Lung microvascular endothelial cell (primary cell): ENCODE measurements around the gene TEAD1. TPM values are rescaled to one million over a fixed set of nuclear protein-coding genes. Genes with fewer than 3 reads are reported as not detected.

Source experiments
- DNase-seq, 2 donors: peaks; one replicate each; pipeline versions ENCODE4 v3.0.0 to v3.0.0-alpha.2; 2010; ENCODE audit warnings: low read depth in 2 of 2
- total RNA-seq: library from RNA; depleted of rRNA; stranded (reverse); fragments of >200 nt; gene quantifications from 2 replicates; pipeline ENCODE4 v1.2.1, GENCODE V29; 2014

Gene TEAD1
- total RNA-seq, 1 donor from 2014 or later: 22.8 TPM

- no peak for DNase-seq
Observed at GRCh38 chr11:12786891-12787290, 112.7 kb downstream of the TEAD1 start.

- DNase-seq: peak; percentile 61 to 91
Observed at GRCh38 chr11:12787847-12788246, 113.6 kb downstream of the TEAD1 start.

GRCh38 chr11:12789054-12789453 lies 114.8 kb downstream of the TEAD1 start:
- DNase-seq: no peak

GRCh38 chr11:12789596-12790215 lies 115.5 kb downstream of the TEAD1 start:
- no peak for DNase-seq

DNA sequence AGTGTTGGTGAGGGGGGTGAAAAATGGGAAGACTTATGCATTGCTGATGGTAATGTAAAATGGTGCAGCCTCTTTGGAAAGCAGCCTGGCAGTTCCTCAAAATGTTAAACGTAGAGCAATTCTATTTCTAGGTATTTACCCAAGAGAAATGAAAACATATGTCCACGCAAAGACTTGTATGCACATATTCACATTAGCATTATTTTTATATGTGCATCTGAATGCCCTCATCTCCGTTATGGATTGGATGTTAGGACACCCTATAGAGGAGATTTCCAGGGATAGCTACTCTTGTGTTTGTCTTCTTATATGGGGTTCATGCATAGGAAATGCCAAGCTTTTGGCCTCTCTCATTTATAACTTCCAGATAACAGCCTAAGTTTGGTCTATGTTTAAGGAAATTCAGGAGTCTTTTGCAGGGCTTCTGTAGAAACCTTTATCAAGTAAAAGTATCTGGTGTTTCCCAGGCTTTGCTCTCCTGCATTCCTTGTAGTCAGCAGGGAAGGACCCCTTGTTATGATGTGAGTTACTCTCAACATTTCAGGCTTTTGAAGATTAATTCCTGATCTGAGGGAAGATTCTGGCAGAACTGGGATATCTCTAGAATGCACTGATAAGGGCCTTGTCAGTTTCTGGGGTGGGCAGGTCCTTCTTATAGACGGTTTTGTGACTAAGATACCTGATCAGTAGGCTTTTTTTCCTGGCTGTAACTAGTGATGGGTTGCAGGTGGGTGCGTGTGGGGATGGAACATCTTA lies 116.8 kb downstream of the TEAD1 start:
- DNase-seq: no peak

- no peak for DNase-seq
Observed at GRCh38 chr11:12792018-12792417, 117.8 kb downstream of the TEAD1 start.

GRCh38 chr11:12792590-12792989 lies 118.4 kb downstream of the TEAD1 start:
- no peak for DNase-seq

DNA sequence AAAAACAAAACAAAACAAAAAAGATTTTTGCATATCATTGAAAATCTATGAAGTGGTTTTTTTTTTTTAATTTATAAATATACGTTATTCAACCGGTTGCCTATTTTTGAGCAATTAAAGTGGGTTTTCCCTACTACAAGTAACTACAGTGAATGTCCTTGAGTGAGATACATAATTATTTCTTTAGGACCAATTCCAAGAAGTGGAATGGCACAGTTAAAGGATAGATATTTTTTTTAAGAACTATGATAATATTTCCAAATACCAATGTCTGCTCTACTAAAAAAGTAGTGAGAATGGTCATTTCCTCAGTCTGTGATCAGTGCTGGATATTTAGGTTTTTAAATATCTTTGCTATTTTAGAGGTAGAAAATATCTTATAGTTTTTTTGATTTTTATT lies 118.8 kb downstream of the TEAD1 start:
- no peak for DNase-seq

- no peak for DNase-seq
Observed at GRCh38 chr11:12793506-12793905, 119.3 kb downstream of the TEAD1 start.

DNA sequence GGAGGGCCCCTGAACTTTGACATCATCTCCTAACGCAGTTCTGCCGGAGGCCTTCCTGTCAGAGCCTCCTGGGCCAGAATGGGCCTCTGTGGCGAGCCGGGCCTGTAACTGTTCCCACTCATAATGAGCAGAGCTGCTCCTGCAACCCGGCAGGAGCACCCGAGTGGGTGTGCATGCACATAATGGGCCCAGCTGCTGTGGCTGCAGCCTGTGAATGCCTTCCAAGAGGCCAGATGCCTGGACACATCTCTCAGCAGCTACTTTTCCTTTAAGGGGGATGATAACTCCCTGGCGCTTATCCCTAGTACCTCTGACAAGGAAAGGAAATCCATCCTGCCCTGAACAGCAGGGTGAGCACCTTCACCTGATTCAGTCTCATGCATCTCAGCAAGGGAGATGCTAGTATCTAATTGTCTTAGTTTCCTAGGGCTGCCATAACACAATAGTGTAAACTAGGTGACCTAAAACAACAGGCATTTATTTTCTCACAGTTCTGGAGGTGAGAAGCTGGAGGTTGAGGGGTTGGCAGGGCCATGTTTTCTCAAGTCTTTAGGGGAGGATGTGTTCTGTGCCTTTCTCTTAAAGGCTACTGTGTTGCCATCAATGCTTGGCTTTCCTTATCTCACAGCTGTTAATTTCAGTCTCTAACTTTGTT lies 120.5 kb downstream of the TEAD1 start:
- no peak for DNase-seq

GRCh38 chr11:12797996-12798395 lies 123.8 kb downstream of the TEAD1 start:
- DNase-seq: peak in 1 of 2 donors; percentile 47

GRCh38 chr11:12798609-12799011 lies 124.4 kb downstream of the TEAD1 start:
- no peak for DNase-seq

- peak in 1 of 2 donors; percentile 38 for DNase-seq
Observed at GRCh38 chr11:12799334-12799835, 125.2 kb downstream of the TEAD1 start.

DNA sequence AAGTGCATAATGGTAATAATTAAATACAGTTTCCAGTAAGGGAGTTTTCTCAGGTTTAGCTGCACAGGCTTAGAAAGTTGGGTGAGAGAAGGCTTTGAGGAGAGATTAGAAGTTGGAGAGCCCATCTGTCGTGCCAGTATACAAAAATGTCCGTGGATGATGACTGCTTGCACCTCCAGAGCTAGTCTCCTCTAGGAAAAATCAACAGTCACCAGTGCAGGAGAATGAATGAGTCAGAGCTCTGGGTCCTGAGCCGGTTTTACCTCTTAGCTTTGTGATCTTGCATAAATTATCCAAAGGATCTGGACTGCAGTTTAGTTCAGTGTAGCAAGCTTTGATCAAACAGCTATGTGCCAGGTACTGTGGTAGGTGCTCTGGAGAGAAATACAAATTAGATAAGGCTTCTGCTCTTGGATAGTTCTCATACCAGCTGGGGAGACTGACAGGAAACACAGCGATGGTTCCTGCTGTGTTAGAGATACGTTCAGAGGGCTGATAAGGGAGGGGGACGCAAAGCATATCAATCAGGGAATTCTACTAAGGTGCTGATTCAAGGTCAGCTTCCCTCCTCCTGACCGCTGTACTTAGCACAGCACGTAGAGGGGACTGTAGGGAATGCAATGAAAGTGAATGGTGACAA lies 125.9 kb downstream of the TEAD1 start:
- DNase-seq: peak; percentile 67 to 73

DNA sequence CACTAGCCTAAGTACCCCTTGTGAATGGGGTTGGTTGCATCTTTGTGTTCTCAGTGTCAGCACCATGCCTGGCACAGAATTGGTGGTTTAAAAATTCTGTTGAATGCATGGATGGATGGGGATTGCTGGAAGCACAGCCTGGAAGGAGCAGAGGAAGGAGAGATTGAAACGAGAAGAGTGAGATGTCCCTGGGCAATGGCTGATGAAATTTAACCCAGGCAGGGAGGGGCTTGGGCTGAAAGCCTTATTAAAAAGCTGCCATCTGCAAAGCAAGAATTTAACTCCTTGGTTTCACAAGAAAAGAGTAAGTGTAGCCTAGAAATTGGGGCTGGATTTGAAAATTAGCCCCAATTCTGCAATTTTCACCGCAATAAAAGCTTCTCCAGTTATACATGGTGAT lies 126.7 kb downstream of the TEAD1 start:
- DNase-seq: no peak

DNA sequence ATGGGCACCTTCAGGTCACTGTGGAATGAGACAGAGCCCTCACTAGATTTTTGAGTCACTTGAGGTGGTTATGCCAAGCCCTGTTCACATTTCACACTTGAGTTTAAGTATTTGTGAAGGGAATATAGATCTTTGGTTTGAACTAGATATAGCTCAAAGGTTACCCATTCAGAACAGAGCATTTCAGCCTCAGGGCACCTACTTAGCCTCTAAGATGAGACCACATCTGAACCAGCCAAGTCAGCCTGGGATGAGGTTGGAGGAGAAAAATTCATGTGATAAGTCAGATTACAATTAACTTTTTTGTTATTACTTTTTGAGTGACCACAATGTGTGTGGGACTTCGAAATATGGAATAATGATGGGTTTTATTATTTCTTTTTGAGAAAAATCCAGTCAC lies 127.8 kb downstream of the TEAD1 start:
- DNase-seq: no peak

DNA sequence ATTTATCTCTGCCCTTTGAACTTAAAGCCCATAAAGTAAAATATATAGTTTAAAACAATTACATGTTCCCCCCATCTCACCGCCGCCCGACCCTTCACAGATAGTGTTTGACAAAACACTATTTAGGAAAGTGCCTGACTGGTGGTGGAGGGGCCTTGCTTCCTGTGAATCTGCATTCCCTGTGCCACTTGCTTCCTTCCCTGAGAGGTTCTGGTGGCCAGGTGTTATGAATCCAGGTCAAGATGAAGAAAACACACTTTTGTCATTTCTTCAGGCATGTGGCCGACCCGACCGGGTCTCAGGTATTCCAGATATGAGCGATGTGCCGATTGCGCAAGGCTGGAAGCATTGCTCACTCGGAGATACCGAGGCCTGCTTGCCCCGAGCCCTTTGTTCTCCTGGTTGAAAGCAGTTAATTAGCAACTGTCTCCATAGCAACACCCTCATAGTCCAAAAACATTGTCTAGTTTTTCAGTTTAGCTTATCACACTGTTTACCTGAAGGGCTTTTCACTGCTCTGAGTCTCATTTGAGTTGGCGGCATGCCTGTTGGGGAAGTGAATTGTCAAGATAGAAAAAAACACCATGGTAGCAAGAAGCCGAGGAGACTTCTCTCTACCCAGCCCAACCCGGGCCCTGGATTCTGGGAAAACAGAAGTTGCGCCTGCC lies 128.3 kb downstream of the TEAD1 start:
- peak; percentile 93 to 98 for DNase-seq

DNA sequence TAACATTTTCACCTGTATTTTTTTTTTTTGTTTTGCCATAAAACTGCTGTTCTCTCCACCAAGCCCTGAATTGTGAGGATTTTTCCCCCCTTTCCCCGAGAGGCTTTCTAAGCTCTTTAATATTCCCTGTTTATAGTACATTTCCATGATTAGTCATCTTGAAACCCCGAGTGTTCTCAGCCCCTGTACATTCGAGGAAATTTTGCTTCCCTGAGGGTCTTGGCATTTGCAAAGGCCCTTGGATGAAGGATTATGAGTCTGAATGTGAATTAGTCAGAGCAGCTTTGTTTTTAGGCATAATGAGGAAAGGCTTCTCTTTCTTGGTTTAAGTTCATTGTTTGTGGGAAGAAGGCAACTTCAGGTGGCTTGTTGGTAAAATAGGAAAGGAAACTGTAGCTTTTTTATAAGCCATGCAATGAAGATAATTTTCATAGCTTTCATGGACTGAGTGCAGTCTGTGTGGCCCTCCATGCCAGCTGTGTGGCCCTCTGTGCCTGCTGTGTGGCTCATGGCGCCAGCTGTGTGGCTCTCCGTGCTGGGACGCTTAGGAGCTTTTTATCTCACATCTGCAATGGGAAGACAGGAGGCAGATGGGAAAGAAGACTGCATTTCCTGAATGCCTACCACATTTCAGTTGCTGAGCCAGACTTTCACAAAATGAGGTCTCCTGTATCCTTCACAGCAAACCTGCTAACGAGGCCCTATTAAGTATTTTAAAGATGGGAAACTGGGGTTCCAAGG lies 129.0 kb downstream of the TEAD1 start:
- DNase-seq: peak in 1 of 2 donors; percentile 83

- no peak for DNase-seq
Observed at GRCh38 chr11:12806113-12806512, 131.9 kb downstream of the TEAD1 start.

DNA sequence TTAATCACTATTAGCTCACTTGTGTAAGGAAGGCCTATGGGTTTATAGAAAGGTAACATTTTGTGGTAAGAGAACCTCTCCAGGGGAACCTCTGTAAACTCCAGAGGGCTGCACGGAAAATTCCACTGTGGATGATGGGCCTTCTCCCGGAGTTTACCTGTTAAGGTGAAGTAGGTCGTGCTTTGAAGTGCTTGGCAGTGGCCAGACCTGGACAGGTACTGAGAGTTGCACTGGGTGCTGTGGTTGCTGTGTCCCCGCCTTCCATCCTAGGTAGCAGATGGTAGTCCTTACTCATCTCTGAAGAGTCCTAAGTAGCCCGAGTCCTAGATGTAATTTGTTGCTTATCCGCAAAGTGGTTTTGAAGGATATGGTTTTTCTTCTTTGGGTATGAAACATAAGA lies 133.4 kb downstream of the TEAD1 start:
- DNase-seq: no peak

- DNase-seq: peak; percentile 44 to 75
Observed at GRCh38 chr11:12808519-12808918, 134.3 kb downstream of the TEAD1 start.
